Sigmoid colon (tissue), 4 donors: Measurements from ENCODE around the gene CNIH3.

Experiments
- EP300 ChIP-seq, 4 donors: sonication (generic); formaldehyde crosslinking; IDR thresholded peaks; one replicate each; pipeline ENCODE4 v1.6.1; 2017; ENCODE audit warnings: antibody characterized with exemption in 4 of 4
- POLR2A ChIP-seq, 2 donors: fragments of 450-650 bp; IDR thresholded peaks; one replicate each; pipeline ENCODE4 v1.6.1; 2016; ENCODE audit warnings: antibody characterized with exemption in 2 of 2, mild to moderate bottlenecking in 2 of 2, moderate library complexity in 2 of 2
- POLR2AphosphoS5 ChIP-seq, 4 donors: sonication (generic); formaldehyde crosslinking; IDR thresholded peaks; one replicate each; pipeline ENCODE4 v1.6.1; 2017; ENCODE audit warnings: antibody characterized with exemption in 4 of 4
- TF ChIP-seq, protein P1 (sequence below), 4 experiments: fragments of 450-650 bp in 3 of 4; fragments of 200-600 bp in 1 of 4; IDR thresholded peaks; one replicate each; pipeline ENCODE4 v1.5.1; 2016 to 2019; ENCODE audit warnings: antibody characterized with exemption in 4 of 4, mild to moderate bottlenecking in 3 of 4, moderate library complexity in 2 of 4

DNA sequence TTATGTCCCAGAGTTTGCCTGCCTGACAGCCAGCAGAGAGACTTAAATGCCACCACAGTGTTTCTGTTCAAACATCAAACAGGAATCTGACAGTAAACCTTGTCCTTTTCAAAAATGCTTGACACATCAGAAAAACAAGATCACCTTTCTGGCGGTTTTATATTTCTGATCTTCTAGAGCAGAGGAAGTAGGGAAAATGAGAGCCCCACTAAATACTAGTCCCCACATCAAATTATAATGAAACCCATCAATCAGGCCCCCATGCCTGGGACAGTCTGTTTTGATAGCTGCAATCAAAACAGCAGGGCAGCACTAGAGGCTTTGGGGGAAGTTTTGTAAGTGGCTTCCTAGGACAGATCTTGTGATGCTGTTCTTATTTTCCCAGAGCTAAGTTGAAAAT, 129.3 kb downstream of the CNIH3 start:
- TF ChIP-seq POLR2AphosphoS5 (IDR thresholded peaks at IDR 0.05) (no peak), POLR2A (IDR thresholded peaks at IDR 0.05) (no peak), EP300 (IDR thresholded peaks at IDR 0.05) (no peak)
- TF ChIP-seq, protein P1, sequence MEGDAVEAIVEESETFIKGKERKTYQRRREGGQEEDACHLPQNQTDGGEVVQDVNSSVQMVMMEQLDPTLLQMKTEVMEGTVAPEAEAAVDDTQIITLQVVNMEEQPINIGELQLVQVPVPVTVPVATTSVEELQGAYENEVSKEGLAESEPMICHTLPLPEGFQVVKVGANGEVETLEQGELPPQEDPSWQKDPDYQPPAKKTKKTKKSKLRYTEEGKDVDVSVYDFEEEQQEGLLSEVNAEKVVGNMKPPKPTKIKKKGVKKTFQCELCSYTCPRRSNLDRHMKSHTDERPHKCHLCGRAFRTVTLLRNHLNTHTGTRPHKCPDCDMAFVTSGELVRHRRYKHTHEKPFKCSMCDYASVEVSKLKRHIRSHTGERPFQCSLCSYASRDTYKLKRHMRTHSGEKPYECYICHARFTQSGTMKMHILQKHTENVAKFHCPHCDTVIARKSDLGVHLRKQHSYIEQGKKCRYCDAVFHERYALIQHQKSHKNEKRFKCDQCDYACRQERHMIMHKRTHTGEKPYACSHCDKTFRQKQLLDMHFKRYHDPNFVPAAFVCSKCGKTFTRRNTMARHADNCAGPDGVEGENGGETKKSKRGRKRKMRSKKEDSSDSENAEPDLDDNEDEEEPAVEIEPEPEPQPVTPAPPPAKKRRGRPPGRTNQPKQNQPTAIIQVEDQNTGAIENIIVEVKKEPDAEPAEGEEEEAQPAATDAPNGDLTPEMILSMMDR (IDR thresholded peaks at IDR 0.05) = no peak
